Uterus (tissue), 4 donors: ENCODE data around the gene CPN1. TPM values are rescaled to one million over a fixed set of nuclear protein-coding genes. Genes with fewer than 3 reads are reported as not detected.

Experiments used
- DNase-seq, 2 donors: peaks; one replicate each; pipeline ENCODE4 v3.0.0-alpha.2; 2019 to 2020
- H3K27ac ChIP-seq, 2 donors: fragments of 200-600 bp; sonication (generic); 1 replicate in 1 of 2; 2 replicates in 1 of 2; pipeline ENCODE4 v1.5.1; 2016 to 2018
- H3K27me3 ChIP-seq, 2 donors: fragments of 200-600 bp; sonication (generic); one replicate each; pipeline ENCODE4 v1.5.1; 2018 to 2019; ENCODE audit warnings: control low read depth in 1 of 2
- H3K36me3 ChIP-seq, 2 donors: fragments of 200-600 bp; sonication (generic); one replicate each; pipeline ENCODE4 v1.5.1; 2019; ENCODE audit warnings: control low read depth in 1 of 2
- H3K4me1 ChIP-seq, 2 donors: fragments of 200-600 bp; sonication (generic); one replicate each; pipeline ENCODE4 v1.5.1; 2018 to 2019; ENCODE audit warnings: control low read depth in 1 of 2
- H3K4me3 ChIP-seq, 2 donors: fragments of 200-600 bp; sonication (generic); 1 replicate in 1 of 2; 2 replicates in 1 of 2; pipeline ENCODE4 v1.5.1; 2018 to 2019; ENCODE audit warnings: mild to moderate bottlenecking in 1 of 2
- H3K9me3 ChIP-seq, 2 donors: fragments of 200-600 bp; sonication (generic); one replicate each; pipeline ENCODE4 v1.5.1; 2019; ENCODE audit warnings: control low read depth in 1 of 2
- POLR2A ChIP-seq, 2 donors: fragments of 450-650 bp; IDR thresholded peaks; one replicate each; pipeline ENCODE4 v1.6.1; 2016; ENCODE audit warnings: antibody characterized with exemption in 2 of 2, mild to moderate bottlenecking in 1 of 2, moderate library complexity in 1 of 2
- intact Hi-C: fragments of 100-400 bp; cut with DNase I; formaldehyde crosslinking; loops from one replicate; pipeline ENCODE4 v1.15.1; 2023; ENCODE audit warnings: low total_unique reads
- total RNA-seq, 4 donors: library from RNA; depleted of rRNA in 3 of 4; stranded (reverse); fragments of >200 nt in 3 of 4; gene quantifications; one replicate each; pipeline versions ENCODE4 v1.1.0 to v1.2.4, GENCODE V29; 2014 to 2023
- TF ChIP-seq, protein P1 (sequence below), 4 experiments: fragments of 200-600 bp in 2 of 4; fragments of 450-650 bp in 2 of 4; sonication (generic) in 2 of 4; IDR thresholded peaks; one replicate each; pipeline ENCODE4 v1.5.1; 2016 to 2019; ENCODE audit warnings: antibody characterized with exemption in 4 of 4, mild to moderate bottlenecking in 2 of 4, moderate library complexity in 1 of 4
- donor health status: DM: yes; HTN: yes; CAD: no.

The CPN1 gene
- total RNA-seq, 4 donors from 2014 or later, result not detected

DNA sequence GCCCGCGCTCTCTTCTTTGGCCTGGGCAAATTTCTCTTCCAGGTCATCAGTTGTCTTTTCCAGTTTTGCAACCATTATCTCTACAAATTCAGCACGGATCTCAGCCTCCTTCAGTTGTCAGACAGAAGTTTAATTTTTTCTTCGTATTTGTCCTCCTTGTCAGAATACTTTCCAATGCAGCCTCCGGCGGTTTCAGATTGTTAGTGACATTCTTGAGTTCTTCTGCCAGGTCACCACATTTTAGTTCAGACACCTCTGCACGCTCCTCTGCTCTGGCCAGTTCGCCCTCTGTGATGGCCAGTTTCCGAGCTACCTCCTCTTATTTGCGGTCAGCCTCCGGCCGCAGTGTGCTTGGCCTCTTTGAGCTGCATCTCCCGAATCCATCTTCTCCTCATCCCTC is 32.8 kb upstream of the CPN1 start:
- H3K4me1 ChIP-seq, result no peaks in the 10 kb centered on the region

DNA sequence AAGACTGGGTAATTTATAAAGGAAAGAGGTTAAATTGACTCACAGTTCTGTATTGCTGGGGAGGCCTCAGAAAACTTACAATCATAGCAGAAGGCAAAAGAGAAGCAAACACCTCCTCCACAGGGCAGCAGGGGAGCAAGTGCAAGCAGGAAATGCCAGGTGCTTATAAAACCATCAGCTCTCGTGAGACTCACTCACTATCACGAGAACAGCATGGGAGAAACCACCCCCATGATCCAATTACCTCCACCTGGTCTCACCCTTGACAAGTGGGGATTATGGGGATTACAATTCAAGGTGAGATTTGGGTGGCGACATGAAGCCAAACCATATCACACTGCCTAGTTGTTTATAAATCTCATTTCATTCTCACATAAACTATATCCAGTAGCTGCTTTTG is 28.0 kb upstream of the CPN1 start:
- no peak overlapping the region for H3K4me3 ChIP-seq
- DNase-seq, result no peak
- H3K9me3 ChIP-seq, result no peaks in the 10 kb centered on the region
- H3K27ac ChIP-seq, result no peak overlapping the region
- no peaks in the 10 kb centered on the region for H3K27me3 ChIP-seq
- H3K36me3 ChIP-seq, result no peaks in the 10 kb centered on the region
- TF ChIP-seq, protein P1, sequence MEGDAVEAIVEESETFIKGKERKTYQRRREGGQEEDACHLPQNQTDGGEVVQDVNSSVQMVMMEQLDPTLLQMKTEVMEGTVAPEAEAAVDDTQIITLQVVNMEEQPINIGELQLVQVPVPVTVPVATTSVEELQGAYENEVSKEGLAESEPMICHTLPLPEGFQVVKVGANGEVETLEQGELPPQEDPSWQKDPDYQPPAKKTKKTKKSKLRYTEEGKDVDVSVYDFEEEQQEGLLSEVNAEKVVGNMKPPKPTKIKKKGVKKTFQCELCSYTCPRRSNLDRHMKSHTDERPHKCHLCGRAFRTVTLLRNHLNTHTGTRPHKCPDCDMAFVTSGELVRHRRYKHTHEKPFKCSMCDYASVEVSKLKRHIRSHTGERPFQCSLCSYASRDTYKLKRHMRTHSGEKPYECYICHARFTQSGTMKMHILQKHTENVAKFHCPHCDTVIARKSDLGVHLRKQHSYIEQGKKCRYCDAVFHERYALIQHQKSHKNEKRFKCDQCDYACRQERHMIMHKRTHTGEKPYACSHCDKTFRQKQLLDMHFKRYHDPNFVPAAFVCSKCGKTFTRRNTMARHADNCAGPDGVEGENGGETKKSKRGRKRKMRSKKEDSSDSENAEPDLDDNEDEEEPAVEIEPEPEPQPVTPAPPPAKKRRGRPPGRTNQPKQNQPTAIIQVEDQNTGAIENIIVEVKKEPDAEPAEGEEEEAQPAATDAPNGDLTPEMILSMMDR (IDR thresholded peaks at IDR 0.05), result no peak
- no peak for TF ChIP-seq POLR2A (IDR thresholded peaks at IDR 0.05)
- intact Hi-C loops, result no loop called here
- no peaks in the 10 kb centered on the region for H3K4me1 ChIP-seq

More for the DNA sequence above, 32.8 kb upstream of the CPN1 start:
- Histone ChIP-seq H3K27me3 (peaks cover 0 to 8% of the 10 kb centered on the region in 2 donors), H3K27ac (no peak overlapping the region), H3K4me3 (no peak overlapping the region), H3K9me3 (no peaks in the 10 kb centered on the region), H3K36me3 (no peaks in the 10 kb centered on the region)
- DNase-seq, result no peak
- intact Hi-C loops, result no loop called here
- TF ChIP-seq, protein P1 (IDR thresholded peaks at IDR 0.05), result no peak
- no peak for TF ChIP-seq POLR2A (IDR thresholded peaks at IDR 0.05)

DNA sequence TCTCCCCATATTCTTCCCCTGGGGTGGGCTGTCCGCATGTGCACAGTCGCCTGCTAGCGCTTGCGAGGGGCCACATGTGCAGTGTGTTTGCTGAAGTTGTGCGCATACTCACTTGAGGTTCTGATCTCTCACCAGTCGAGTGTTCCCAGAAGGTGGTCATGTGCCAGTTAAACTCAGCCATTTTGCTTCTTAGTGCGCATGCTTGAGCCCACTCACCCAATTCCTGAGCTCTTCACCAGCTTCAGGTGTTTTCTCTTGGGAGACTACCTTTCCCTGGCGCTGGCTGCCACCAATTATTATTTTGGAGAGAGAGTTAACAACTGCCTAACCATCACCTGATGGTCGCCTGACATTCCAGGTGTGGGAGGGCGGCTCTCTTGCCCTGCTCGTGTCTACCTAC is 25.2 kb upstream of the CPN1 start:
- H3K4me3 ChIP-seq, result no peak overlapping the region
- no peaks in the 10 kb centered on the region for H3K27me3 ChIP-seq
- H3K4me1 ChIP-seq, result no peaks in the 10 kb centered on the region
- TF ChIP-seq, protein P1 (IDR thresholded peaks at IDR 0.05), result no peak
- no peak for TF ChIP-seq POLR2A (IDR thresholded peaks at IDR 0.05)
- H3K36me3 ChIP-seq, result no peaks in the 10 kb centered on the region
- no peaks in the 10 kb centered on the region for H3K9me3 ChIP-seq
- intact Hi-C loops, result no loop called here
- no peak for DNase-seq
- no peak overlapping the region for H3K27ac ChIP-seq

GRCh38 chr10:100104300-100104699 is 22.6 kb upstream of the CPN1 start:
- Histone ChIP-seq H3K36me3 (no peaks in the 10 kb centered on the region), H3K4me1 (no peaks in the 10 kb centered on the region), H3K4me3 (no peak overlapping the region), H3K27me3 (no peaks in the 10 kb centered on the region), H3K27ac (no peak overlapping the region), H3K9me3 (no peaks in the 10 kb centered on the region)
- intact Hi-C loops, result no loop called here
- TF ChIP-seq, protein P1 (IDR thresholded peaks at IDR 0.05), result no peak
- TF ChIP-seq POLR2A (IDR thresholded peaks at IDR 0.05), result no peak
- DNase-seq, result no peak

GRCh38 chr10:100103581-100103980 is 21.9 kb upstream of the CPN1 start:
- no peak for TF ChIP-seq POLR2A (IDR thresholded peaks at IDR 0.05)
- TF ChIP-seq, protein P1 (IDR thresholded peaks at IDR 0.05), result no peak
- no peak overlapping the region for H3K27ac ChIP-seq
- intact Hi-C loops, result no loop called here
- no peaks in the 10 kb centered on the region for H3K27me3 ChIP-seq
- no peak for DNase-seq
- H3K4me3 ChIP-seq, result no peak overlapping the region
- H3K4me1 ChIP-seq, result no peaks in the 10 kb centered on the region
- no peaks in the 10 kb centered on the region for H3K9me3 ChIP-seq
- no peaks in the 10 kb centered on the region for H3K36me3 ChIP-seq
